HPDE6-E6E7 (cell line): ENCODE measurements around the gene REEP2.
"Not testable (repeated sequence)": the region's sequence is repeated elsewhere in the genome, so short reads cannot be mapped to it uniquely, and the experiment has no call there.

Source experiments
- DNase-seq: peaks from one replicate; pipeline ENCODE4 v3.0.0; 2011; ENCODE audit warnings: missing footprints; ENCODE audit errors: extremely low spot score

REEP2 gene

DNA sequence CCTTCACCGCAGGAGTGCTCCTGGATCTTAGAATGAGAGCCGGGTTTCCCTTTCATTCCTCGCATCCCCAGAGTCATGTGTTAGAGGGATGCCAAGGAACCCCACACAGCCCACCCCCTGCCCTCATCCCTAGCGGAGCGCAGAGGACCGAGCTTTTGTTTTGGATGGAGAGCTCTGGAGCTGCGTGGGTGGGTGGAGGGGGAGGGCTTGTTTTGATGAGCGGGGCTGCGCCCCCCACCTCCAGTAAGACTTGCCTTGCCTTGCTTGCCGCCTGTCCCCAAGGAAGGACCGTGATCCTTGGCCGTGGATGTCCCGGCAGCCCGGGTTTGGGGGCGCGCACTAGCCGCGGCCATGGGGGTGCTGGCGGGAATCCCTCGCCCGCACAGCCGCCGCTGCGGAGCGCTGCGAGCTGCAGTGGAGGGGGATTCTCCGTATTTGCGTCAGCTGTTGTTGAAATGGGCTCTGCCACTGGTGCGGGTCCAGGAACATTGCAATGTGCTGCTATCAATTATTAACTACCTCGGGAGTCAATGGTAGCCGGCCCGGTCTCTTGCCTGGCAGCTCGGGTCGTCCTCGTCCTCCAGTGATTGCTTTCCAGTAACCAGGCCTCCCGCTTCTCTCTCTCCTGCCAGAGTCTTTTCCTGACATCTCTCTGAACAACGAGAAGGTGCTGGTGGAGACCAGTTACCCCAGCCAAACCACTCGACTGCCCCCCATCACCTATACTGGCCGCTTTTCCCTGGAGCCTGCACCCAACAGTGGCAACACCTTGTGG, 27.5 kb downstream of the REEP2 start:
- no peak for DNase-seq

DNA sequence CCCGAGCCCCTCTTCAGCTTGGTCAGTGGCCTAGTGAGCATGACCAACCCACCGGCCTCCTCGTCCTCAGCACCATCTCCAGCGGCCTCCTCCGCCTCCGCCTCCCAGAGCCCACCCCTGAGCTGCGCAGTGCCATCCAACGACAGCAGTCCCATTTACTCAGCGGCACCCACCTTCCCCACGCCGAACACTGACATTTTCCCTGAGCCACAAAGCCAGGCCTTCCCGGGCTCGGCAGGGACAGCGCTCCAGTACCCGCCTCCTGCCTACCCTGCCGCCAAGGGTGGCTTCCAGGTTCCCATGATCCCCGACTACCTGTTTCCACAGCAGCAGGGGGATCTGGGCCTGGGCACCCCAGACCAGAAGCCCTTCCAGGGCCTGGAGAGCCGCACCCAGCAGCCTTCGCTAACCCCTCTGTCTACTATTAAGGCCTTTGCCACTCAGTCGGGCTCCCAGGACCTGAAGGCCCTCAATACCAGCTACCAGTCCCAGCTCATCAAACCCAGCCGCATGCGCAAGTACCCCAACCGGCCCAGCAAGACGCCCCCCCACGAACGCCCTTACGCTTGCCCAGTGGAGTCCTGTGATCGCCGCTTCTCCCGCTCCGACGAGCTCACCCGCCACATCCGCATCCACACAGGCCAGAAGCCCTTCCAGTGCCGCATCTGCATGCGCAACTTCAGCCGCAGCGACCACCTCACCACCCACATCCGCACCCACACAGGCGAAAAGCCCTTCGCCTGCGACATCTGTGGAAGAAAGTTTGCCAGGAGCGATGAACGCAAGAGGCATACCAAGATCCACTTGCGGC, 28.2 kb downstream of the REEP2 start:
- DNase-seq, result no peak

DNA sequence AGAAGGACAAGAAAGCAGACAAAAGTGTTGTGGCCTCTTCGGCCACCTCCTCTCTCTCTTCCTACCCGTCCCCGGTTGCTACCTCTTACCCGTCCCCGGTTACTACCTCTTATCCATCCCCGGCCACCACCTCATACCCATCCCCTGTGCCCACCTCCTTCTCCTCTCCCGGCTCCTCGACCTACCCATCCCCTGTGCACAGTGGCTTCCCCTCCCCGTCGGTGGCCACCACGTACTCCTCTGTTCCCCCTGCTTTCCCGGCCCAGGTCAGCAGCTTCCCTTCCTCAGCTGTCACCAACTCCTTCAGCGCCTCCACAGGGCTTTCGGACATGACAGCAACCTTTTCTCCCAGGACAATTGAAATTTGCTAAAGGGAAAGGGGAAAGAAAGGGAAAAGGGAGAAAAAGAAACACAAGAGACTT, 28.9 kb downstream of the REEP2 start:
- no peak for DNase-seq

DNA sequence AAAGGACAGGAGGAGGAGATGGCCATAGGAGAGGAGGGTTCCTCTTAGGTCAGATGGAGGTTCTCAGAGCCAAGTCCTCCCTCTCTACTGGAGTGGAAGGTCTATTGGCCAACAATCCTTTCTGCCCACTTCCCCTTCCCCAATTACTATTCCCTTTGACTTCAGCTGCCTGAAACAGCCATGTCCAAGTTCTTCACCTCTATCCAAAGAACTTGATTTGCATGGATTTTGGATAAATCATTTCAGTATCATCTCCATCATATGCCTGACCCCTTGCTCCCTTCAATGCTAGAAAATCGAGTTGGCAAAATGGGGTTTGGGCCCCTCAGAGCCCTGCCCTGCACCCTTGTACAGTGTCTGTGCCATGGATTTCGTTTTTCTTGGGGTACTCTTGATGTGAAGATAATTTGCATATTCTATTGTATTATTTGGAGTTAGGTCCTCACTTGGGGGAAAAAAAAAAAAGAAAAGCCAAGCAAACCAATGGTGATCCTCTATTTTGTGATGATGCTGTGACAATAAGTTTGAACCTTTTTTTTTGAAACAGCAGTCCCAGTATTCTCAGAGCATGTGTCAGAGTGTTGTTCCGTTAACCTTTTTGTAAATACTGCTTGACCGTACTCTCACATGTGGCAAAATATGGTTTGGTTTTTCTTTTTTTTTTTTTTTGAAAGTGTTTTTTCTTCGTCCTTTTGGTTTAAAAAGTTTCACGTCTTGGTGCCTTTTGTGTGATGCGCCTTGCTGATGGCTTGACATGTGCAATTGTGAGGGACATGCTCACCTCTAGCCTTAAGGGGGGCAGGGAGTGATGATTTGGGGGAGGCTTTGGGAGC, 29.5 kb downstream of the REEP2 start:
- no peak for DNase-seq

DNA sequence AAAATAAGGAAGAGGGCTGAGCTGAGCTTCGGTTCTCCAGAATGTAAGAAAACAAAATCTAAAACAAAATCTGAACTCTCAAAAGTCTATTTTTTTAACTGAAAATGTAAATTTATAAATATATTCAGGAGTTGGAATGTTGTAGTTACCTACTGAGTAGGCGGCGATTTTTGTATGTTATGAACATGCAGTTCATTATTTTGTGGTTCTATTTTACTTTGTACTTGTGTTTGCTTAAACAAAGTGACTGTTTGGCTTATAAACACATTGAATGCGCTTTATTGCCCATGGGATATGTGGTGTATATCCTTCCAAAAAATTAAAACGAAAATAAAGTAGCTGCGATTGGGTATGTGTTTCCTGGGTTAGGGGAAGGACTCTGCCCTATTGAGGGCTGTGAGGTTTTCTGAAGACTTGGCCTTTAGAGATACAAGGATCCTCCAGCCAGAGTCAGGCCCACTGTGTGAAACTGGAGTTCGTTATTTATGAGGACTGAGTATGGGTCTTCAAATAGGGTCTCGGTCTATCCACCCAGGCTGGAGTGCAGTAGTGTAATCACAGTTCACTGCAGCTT, 30.2 kb downstream of the REEP2 start:
- DNase-seq, result no peak

DNA sequence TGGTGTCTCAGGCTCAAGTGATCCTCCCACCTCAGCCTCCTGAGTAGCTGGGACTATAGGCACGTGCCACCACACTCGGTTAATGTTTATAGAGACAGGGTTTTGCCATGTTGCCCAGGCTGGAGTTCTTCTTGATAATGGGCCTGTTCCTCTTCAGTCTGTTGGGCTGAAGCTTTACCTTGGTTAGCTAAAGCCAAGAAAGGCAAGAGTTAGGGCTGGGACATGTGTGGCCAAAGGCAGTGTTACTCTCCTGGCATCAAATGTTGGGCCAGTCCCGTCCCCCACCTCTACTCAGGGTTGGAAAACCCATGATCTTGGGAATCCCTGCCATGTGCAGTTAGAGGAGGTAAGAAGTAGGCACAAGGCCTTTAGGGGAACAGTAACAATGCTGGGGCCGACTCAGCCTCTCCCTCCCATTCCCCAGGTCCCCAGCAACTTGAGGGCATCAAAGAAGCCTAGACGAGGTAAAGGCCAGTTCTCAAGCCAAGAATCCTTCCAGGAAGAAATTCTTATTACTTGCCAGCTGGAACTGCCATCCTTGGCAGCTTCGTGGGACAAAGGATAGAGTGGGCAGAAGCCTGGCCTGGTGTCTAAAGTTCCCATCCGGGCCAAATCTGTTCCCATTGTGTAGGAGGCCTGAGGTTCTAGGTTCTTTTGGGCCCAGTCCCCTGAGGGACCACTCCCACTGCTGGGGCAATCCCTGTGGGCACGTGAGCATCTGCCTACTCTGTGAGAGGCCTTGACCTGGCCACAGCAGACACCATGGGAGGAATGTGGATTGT, 30.9 kb downstream of the REEP2 start:
- DNase-seq, result no peak

DNA sequence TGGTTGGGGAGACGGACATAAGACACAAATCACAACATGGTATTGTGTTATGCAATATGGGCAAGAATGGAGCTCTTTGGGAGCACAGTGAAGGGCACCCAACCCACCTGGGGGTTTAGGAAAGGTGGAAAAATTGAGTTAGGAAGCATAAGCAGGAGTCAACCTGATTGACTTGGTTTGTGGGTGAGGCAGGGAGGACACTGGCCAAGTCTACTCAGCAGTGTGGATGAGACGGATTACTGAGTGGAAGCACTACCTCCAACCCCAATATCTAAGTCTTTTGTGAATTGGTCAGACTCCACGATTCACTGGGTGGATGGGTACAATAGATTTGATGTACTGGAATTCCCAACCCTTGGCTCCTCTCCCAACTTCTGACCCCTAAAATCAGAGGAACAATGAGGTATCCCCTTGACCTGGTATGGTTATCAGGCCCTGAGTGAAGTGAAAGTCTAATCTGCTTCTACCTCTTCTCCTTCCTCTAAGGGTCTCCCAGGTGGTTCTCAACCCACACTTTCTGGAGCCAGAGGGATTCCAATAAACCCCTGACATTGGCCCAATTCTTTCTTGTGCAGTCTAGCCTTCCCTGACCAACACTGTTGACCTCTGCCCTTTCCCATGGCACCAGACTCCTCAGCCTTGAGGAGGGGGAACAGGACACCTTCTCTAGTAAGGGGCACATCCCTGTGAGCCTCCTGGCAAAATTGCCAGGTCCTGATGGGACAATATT, 31.6 kb downstream of the REEP2 start:
- DNase-seq, result no peak

DNA sequence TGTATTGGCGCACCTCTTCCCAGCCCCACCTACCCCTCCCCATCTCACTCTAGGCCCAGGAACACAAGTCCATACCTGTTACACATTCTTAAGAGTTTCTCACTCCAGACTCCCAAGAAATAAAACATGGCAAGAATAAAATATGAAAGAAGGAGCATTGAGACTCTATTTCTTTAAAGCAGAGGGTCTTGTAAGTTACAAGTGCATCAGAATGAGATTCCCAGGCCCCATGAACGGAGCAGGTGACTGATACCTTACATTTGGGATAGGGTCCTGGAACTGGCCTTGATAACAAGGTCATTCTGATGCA, 32.1 kb downstream of the REEP2 start:
- DNase-seq, result no peak

DNA sequence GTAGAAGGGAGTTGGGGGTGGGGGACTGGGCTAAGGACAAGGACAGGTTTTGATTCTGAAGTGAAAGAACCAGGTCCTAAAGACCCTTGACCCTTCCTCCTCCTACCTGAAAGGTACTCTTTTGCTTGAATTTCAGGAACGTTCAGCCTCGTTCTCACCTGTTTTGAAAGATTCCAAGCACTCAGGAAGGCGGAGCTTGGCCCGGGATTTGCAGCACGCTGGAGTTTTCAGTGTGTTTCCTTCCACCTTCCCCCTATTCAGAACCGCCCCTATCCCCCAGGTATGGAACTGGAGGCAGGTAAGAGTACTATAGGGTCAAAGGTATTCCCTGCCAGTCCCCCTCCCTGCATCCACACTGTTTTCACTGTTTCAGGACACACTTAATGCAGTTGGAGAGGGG, 33.5 kb downstream of the REEP2 start:
- no peak for DNase-seq

DNA sequence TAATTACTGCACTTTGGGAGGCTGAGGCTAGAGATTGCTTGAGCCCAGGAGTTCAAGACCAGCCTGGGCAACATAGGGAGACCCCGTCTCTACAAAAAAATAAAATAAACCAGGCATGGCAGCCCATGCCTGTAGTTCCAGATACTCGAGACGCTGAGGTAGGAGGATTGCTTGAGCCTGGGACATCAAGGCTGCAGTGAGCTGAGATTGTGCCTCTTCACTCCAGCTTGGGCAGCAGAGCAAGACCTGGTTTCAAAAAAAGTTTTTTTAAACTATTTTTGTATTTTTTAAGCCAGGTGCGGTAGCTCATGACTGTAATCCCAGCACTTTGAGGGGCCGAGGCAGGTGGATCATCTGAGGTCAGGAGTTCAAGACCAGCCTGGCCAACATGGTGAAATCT, 34.3 kb downstream of the REEP2 start:
- DNase-seq, result not testable (repeated sequence)

DNA sequence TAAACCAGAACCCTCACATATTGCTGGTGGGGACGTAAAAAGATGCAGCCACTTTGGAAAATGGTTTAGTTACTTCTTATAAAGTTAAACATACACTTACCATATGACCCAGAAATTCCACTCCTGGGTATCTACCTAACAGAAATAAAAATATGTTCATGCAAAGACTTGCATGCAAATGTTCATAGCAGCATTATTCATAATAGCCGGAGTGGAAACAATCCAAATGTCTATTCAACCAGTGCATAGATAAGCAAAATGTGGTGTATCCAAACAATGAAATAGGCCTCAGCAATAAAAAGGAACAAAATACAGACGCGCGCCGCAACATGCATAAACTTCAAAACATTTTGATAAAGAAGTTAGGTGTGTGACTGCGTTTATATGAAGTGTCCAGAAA, 38.1 kb downstream of the REEP2 start:
- DNase-seq, result no peak

DNA sequence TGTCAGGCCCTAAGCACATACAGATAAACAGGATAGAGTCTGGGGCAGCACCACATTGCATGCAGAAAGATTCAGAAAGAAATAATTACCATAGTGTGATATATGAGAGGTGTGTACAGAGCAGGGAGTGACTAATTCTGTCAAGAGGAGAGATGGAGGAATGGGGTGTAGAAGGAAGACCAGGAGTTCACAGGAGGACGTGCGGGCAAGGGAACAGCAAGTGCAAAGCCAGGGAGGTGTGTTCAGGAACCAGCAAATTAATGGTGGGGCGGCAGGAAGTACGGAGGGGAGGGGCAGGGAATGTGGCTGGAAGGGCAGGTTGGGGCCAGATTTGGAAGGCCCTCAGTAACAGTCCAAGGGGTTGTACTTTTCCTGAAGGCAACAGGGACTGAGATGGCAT, 43.8 kb downstream of the REEP2 start:
- DNase-seq, result no peak

DNA sequence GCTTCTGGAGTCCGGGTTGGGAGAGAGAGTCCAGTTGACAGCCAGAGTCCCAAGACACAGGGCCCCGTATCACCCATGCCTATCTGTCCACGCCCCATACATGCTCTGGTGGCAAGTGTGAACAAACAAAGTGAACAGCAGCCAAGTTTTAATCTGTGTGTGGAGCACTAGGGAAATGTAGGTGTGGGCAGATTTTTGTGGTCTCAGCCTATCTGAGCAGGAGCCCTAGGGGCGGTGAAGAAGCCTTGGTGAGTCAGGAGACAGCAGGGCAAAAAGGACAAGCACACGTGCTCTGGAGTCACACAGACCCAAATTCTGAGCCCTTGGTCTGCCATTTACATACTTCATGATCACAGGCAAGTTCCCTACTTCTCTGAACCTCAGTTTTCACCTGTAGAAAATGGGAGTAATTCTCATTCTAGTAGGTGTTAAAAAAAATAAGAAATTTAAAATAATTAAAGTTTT, 49.7 kb downstream of the REEP2 start:
- DNase-seq, result peak; percentile 66

DNA sequence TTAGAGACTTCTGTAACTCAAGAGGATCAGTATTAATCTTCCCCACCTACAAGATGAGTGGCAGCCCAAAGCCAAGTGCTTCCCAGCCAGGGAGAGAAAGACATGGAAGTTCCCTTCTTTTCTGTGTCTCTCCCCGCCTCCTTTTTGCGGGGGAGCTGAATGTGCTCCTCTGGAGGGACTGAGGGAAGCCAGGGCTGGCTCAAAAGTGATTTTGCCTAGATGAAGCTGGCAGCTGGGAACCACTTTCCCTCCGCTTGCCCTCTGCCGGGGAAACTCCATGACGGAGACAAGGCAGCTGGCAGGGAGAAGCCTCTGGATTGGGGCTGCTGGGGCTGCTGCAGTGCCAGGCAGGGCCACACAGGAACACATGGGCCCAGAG, 50.8 kb downstream of the REEP2 start:
- no peak for DNase-seq

DNA sequence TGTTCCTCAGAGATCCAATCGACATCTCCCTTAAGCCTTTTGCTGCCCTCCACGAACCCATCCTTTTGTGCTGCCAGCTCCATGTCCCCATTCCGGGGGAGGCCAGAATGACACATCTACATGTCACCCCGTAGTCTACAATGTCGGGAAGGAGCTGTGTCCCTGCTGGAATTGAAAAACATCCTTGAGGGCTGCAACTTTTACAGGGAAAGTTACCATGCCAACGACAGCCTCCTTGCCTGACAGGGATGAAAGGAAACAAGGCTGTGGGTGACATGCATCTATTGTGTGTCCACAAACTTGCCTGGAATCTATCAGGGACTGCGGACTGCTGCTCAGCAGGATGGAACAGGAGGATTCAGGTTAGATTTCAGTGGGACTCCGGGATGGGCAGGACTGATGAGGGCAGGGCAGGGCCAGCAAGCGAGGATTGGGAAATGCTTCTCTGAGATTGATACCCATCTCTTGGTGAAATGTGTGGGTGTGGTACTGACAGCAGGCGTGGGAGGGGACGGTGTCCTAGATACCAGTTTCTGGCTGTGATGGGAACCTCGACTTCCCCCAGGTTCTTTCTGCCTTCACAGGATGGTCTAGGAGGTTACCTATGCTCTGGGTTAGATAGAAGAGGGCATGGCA, 51.9 kb downstream of the REEP2 start:
- DNase-seq, result no peak

DNA sequence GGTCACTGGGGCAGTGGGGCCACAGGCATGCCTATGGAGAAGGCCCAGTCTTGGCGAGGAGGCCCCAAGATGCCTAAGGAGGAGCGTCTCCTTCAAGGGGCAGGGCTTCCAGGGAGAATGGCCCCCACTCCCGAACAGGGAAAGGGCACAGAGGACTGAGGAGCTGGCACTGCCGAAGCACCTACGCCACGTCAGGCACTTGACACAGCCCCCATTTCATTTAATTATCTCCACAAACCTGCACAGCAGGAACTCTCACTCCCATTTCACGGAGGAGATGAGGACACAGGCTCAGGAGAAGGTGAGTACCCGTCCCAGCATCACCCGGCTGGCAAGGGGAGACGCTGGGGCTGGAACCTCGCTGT, 52.4 kb downstream of the REEP2 start:
- no peak for DNase-seq

DNA sequence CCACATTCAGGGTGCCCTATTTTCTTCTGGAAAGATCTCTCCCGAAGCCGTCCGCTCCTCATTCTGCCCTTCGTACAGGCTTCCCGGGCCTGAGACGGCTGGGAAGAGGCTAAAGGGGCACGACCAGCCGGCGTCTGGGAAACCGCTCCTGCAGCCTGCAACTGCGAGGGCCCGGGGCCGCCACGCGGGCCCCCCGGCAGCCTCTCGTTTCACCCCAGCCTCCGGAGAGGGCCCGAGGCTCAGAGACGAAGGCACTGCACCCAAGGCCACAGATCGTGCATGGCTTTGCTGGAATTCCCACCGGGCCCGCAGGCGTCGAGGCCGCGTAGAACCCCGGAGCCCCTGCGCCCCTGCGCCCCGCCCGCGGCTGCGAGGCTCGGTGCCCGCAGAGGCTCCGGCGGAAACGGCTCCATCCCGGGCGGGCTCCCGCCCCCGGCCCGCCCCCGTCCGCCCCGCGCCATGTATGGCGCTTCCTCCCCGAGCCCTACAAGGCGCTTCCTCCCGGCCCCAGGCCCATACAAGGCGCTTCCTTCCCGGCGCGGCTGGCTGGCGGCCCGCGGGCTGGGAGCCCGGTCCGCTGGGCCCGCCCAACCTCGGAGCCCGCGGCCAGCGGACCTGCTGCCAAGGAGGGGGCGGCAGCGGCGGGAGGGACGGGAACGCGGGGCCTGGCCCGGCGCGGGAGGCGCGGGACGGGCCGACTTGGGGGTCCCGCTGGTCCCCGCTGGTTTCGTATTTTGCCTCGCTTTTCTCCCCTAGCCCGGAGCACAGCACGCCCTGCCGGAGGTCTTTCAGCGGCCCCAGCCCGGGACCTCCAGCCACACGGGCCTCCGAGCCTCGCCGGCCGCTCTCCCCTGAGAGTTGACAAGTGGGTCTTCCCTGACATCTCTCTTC, 53.1 kb downstream of the REEP2 start:
- DNase-seq, result peak; percentile 75

DNA sequence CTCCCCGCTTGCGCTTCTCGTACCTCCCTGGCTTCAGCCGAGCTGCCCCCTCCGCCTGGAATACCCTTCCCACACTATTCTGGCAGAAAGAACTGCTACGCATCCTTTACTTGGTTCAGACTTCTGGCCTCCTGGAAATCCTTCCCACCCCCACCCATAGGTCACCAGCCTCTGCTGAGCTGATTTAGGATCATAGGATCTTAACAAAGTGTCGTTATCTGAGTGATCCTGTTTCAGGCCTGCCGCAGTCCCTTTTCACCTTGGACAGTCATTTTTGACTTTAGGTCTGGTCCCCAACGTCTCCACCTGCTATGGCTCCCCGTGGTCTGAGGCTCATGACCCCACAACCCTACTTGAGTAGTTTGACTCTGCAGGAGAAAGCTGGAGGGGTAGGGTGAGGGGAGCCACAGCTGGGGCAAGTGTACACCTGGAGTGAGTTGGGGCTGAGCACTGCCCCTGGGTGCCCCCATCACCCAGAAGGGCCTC, 53.7 kb downstream of the REEP2 start:
- DNase-seq, result no peak

DNA sequence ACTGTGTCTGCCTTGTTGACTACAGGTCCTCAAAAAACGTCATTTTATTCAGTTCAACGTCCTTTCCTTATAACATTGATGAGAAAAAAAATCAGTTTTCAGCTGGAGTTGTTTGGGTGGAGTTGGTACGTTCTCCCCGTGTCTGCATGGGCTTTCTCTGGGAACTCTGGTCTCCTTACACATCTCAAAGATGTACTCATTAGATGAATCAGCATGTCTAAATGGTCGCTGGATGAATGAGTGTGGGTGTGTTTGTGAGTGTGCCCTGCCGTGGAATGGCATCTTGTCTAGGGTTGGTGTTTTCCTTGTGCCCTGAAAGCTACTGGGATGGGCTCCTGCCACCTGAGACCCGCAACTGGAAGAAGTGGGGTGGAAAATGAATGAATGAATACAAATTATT, 56.5 kb downstream of the REEP2 start:
- DNase-seq, result no peak
